ENCODE measurements around the gene C19orf67.
A peak's percentile ranks its signal among the peaks of the same experiment; 100 is the strongest.

The C19orf67 gene

DNA sequence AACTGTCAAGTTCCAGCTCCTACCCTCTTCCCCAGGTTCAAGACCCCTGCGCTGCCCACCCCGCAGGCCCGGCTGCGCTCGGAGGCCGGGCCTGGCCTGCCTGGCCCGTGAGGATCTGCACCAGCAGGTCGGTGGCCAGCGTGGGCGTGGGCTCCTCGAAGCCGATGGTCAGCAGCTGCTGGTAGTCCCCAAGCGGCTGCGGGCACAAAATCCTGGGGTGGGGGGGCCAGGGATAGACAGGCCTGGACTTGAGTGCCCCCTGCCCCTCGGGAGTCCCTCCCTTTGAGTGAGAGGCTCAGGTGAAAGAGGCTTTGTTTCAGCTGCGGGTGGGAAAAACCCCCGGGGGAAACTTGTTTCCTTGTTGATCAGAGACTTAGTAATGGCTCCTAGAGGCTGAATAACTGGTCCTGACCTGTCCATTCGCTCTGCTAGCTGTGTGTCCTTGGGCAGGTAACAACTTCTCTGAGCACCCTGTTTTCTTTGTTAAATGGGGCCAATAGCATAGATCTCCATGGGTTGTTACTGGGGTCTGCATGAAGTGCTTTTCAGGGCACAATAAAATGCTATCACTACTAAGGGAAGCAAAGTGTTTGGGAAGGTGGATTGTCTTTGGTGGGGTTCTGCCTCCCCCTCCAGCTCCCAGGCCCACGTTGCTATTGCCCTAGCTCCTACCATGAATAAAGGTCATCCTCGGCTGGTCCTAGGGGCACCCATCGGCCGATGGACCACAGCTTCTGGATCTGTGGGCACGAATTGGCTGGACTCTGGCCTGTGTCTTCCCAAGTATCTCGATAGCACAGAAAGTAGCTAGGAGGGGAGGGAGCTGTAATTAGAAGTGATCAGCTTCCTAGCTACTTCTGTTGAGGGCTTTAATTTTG is 3.5 kb downstream of the C19orf67 start:
- peak; percentile 8 for DNase-seq

DNA sequence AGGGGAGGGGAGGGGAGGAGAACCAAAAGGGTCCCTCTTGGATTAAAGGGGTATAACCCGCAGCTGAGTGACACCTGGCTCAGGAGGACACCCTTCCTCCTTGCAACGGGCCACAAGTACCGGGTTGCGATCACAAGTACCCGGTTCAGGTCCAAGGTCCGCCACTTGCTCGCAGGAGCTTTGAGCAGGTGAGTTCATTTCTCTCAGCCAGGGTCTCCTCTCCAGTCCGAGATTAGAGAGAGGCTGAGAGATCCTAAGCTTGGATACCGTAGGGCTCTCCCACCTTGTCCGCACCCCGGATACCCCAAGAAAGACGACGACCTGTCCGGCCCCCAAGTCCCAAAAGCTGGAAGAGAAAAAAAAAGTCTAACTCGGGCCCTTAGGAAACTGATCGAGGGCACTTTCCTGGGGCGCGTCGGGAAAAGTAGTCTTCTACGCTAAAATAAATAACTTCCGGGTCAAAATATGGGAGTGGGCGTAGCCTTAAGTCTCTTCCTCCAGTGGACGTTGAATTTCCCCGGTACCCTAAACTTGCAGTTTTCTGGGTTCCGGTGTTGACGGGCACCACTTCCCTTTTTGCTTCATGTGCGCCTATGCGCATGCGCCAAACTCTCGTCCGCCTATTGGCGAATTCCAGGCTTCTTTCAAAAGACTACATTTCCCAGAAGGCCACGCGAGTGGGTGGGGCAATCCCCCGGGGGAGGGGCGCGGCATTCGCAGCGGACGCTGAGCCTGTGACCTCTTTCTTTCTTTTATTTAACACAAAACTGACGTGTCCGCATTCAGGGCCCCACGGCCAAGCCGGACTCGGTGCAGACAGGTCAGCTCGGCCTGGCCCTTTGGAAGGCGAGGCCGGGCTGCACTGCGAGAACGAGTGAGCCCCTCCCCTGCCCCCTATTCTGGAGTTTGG is 4.4 kb downstream of the C19orf67 start:
- DNase-seq, result peak; percentile 97

DNA sequence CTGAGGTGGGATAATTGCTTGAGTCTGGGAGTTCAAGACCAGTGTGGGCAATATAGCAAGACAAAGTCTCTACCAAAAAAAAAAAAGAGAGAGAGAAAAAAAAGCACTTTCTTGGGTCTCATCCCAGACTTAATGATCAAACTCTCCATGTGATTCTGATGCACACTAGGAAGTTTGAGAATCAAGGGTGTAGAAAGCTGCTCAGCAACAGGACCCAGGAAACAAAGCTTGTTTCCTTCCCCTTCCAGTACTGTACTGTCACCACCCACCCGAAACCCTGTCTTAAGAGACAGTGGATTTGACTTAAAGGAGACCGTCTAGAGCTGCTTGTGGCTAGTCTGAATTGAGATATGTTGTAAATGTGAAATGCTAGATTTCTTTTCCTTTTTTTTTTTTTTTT is 7.2 kb downstream of the C19orf67 start:
- DNase-seq, result no peak

DNA sequence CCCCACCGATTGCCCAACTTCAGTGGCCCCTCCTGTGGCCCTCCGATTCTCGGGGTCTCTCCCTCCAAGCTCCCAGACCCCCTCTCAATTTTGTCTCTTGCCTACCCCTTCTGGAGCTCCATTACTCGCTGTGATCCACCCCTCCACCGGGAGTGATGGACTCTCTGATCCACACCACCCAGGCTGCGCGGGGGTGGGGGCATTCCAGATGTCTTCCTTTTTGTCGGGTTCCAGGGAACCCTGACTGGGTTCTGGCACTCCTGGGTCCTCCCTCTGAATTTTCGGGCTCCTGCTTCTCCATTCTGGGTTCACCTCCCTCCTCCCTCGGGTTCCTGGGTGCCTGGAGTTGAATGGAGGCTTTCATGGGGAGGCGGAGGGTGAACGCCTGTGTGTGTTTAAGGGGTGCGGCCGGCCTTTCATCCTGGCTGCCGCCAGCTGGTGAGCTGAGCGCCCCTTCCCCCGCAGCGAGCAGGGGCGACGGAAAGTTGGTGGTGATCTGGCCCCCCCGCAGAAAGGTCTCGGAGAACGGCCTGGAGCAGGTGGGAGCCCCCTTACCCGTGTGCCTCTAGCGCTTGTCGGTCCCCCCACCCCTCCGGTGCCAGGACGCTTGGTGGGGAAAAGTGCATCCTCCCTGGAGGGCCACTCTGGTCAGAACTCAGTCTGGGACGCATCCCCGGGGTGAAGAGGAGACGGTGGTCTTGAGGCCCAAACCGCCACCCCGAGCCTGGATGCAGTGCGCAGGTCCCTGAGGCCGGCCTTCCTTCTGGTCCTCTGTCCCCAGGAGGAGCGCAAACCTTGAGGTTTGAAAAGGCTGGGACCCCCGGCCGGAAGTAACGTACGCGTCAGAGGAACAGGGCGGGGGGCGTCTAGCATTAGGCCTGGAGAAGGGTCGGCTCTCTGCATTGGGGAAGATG is 11.4 kb downstream of the C19orf67 start:
- peak; percentile 36 for DNase-seq

DNA sequence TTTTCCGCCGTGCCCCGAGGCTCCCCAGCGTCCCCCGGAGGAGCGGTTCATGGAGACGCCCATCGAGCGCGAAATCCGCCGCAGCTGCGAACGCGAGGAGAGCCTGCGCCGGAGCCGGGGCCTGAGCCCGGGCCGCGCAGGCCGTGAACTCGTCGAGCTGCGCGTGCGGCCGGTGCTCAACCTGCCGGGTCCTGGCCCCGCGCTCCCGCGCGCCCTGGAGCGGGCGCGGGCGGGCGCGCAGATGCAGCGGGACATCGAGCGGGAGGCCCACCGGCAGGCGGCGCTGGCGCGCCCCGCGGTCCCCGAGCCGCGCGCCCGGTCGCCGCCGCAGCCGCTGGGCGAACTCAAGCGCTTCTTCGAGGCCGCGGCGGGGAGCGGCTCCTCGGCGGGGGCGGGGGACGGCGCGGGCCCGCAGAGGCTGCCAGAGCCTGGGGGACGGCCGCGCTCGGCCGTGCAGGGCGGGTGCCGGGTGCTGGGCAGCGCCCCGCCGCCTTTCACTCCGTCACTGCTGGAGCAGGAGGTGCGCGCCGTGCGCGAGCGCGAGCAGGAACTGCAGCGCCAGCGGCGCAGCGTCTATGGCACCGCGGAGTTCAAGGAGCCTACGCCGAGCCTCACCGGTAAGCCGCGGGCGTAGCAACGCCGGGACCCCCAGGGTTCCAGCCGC is 12.2 kb downstream of the C19orf67 start:
- peak; percentile 77 for DNase-seq

DNA sequence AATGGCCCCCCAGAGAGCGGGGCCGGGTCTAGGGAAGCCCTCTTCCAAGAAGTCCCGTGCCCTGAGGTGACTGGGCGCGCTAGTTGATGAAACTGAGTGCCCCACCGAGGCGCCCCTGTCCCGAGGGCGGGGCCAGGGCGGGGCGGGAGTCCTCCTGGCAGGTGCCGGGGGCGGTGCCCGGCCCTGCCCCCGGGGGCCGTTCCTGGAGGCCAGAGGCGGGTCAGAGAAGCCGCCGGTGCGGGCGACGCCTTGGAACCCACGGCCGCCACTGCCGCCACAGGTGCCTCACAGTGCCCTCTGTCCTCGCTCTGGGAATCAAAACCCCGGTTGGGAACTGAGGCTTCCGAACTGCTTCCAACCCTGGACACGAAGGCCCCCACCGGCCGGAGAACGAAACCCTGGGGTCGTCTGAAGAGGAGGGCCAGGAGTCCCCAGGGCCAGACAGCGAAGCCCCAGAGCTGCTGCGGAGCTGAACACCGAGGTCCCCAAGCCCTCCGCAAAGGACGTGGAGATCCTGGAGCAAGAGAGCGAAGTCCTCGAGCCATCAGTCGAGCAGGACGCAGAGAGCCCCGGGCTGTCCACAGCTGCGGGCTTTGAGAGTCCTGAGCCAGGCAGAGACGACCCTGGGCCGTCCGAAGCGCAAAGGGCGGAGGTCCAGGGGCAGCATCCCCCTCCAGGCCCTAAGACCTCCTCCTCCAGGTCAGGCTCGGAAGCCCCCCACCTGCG is 12.9 kb downstream of the C19orf67 start, which contains the start of gene MISP3:
TSS of gene MISP3 (plus strand) at position 252 of the 726 bp plus-strand sequence. CDS start 524 bp downstream, outside the sequence.
- peak; percentile 45 for DNase-seq

DNA sequence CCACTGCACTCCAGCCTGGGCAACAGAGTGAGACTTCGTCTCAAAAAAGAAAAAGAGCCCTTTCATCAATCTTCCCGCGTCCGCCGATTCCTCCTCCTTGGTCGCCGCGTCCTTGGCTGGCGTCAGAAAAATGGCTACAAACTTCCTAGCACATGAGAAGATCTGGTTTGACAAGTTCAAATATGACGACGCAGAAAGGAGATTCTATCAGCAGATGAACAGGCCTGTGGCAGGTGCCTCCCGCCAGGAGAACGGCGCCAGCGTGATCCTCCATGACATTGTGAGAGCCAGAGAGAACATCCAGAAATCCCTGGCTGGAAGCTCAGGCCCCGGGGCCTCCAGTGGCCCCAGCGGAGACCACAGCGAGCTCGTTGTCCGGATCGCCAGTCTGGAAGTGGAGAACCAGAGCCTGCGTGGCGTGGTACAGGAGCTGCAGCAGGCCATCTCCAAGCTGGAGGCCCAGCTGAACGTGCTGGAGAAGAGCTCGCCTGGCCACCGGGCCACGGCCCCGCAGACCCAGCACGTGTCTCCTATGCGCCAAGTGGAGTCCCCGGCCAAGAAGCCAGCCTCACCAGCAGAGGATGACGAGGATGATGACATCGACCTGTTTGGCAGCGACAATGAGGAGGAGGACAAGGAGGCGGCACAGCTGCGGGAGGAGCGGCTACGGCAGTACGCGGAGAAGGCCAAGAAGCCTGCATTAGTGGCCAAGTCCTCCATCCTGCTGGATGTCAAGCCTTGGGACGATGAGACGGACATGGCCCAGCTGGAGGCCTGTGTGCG is 15.1 kb downstream of the C19orf67 start:
- DNase-seq, result no peak

DNA sequence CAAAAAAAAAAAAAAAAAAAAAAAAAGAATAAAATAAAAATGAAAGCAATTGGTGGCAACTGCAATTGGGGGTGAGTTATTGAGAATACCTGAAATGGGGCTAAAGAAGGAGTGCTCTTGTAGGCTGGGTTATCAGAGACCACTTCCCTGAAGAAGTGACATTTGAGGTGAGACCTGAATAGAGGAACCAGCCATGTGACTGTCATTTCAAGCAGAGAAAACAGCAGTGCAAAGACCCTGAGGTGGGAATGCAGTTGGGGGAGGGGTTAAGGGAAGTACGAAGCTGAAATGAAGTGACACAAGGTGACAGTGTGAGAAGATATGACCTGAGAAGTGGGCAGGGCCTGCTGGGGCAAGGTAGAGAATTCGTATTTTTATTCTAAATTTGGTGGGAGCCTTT is 19.4 kb downstream of the C19orf67 start:
- DNase-seq, result no peak

DNA sequence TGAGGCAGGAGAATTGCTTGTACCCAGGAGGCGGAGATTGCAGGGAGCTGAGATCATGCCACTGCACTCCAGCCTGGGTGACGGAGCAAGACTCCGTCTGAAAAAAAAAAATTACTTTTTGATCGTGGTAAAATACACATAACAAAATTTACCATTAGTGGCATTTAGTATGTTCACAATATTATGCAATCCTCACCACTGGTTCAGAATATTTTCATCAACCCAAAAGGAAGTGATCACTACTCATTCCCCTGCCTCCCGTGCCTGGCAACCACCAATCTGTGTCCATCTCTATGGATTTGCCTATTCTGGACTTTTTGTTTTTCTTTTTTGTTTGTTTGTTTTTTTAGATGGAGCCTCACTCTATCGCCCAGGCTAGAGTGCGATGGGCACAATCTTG is 22.5 kb downstream of the C19orf67 start:
- DNase-seq, result no peak

DNA sequence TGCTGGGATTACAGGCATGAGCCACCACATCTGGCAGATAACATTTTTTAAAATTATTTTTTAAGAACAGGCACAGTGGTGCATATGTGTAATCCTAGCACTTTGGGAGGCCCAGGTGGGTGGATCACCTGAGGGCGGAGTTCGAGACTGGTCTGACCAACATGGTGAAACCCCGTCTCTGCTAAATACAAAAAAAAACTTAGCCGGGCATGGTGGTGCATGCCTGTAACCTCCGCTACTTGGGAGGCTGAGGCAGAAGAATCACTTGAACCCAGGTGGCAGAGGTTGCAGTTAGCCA is 23.1 kb downstream of the C19orf67 start:
- no peak for DNase-seq

DNA sequence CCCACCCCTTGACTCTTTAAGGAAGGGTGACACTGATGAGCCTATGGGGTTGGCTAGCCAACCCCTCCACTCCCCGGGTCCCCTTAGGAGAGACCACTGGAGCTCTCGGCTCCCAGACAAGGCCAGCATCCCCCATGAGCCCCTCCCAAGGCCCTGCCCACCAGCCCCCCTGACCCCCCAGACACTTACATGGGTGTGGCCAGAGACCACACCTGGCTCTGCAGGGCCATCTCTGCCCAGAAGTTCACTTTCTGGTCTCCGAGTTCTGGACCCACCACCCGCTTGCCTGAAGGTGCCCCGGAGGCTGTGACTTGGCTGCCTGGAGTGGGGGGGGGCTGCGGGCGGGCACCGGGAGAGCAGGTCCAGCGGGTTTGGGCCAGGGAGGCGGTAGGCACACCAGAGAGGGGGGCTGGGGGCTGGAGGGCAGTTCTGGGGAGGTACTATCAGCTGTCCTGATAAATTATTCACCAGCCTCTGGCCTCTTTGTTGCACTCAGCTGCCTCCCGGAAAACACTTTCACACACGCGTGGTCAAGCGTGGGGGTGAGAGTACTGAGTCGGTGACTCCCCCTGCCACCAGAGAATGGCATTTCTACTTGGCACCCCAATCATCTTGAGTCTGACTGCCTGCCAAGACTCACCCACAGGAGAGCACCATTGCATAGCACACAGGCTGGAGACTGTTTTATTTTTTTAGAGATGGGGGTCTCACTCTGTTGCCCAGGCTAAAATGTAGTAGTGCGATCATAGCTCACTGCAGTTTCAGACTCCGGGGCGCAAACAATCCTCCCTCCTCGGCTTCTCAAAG is 23.6 kb downstream of the C19orf67 start, which contains the start of gene PALM3:
TSS of gene PALM3 (minus strand) at position 326 of the 807 bp plus-strand sequence. CDS start at position 230, 96 bp downstream.
- no peak for DNase-seq

DNA sequence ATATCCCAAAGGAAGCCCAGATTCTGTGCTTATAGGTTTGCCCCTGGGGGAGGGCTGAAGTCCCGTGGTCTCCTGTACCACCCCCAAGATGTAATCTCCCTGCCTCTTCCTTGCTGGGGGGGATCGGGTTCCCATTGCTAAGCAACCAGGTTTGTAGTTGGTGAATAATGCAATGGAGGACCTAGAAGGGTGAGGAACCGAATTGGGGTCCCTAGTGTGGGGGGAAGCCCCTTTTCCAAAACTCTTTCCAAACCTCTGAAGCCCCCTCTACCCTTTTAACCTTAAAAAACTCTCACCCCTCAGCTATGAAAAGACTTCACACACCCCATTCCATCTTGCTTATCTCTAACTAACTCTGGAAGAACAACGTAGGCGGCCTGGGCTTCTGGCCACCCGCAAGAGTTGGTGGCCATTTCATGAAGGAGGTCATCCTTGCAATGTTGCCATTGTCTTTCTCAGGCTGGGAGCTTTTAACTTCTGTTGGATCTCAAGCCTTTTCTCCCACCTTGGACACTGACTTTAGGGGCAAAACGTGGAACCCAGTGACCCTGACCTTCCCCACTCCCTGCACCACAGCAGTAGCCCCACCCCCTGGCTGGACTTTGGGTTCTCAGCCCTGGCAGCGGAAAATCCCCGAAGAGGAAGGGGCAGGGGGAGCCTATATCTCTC is 24.4 kb downstream of the C19orf67 start:
- no peak for DNase-seq

DNA sequence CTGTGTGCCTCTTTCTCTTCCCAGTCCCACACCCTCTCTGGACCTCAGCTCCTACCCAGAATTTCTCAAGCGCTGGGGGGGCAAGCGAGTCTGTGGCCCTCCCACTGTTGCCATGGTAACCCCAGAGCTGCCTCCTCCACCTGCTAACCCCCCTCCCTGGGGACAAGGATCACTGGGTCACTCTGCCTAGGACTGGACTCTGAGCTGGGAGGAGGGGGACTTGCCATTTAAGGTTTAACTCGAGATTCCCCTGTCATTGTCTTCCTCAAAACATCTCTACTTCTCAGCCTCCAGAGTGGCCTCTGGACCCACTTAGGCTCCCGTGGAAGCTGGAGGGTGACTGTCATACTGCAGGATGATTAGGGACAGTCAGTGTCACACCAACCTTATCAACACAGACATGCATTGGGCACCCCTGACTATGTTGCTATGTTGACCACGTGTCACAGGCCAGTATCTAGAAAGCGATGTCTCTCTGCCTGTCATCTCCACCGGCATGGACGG is 25.9 kb downstream of the C19orf67 start:
- no peak for DNase-seq

DNA sequence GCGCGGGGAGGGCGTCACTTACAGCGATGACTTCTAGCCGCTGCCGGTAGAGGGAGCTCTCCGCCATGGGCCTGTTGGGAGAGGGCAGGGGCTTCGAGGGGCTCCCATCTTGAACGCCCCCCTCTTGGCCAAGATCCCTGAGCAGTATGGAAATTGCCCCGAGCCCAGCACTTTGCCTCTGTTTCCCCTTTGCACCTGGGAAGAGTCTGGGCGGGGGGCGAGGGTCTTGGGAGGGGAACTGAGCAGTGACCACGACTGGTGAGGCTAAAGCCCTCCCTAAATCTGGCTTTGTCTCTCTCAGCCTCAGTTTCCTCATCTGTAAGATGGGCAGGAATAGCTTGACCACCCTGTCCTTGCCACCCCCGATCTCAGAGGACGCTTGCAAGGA is 26.5 kb downstream of the C19orf67 start:
- DNase-seq, result no peak

DNA sequence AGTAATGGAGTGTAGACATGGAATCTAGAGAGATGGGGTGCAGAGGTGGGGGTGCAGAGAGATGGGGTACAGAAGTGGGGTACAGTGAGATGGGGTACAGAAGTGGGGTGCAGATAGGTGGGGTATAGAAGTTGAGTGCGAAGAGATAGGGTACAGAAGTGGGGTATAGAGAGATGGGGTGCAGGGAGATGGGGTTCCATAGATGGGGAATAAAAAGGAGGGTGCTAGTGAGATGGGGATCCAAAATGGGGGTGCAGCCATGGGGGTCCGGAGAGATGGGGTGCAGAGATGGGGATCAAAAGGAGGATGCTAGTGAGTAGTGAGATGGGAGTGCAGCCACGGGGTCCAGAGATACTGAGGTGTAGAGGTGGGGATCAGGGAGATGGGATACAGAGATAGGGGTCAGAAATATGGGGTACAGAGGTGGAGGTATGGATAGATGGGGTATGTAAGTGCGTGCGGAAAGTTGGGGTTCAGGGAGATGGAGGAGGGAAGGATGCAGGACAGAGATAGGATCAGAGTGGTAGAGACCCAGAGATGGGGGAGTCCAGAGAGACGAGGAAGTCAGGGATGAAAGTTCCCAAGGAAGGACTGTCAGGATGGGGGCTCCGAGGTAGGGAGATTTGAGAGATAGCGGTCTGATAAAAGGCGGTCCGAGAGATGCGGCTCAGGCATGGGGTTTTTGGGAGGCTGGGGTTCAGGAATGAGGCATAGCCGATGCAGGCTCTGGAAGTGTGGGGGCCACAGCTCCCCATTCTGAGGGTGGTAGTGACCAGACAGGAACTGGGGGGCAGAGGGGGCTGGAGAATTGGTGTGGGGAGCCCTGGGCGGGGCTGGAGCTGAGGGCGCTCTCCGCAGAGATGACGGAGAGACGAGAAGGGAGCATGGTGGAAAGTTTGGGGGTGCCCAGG is 27.1 kb downstream of the C19orf67 start:
- DNase-seq, result no peak

DNA sequence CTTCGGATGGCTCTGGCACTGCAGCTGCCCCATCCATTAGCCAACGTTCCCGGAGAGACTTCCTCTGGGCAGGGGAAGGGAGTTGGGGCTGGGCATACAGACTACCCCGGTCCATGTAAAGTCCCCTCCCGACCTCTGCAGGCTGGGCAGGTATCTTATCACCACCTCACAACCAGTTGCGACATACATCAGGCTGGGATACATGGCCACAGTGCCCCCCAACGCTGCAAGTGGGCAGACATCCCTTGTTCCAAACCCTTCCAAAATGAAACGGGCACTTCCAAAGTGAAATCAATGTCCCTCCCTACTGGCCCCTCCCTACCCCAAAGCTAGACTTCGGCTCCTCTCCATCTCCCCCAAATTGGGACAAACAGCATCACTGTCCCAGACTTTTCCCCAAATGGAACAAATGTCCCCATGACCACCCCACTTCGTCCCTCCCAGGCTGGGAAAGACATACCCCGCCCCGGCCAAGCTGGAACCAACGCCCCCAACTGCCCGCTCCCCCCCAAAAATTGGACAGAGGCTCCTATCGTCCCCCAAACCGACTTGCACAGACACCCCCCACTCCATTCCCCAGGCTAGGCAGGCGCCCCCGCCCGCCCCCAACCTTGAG is 28.7 kb downstream of the C19orf67 start:
- DNase-seq, result no peak

DNA sequence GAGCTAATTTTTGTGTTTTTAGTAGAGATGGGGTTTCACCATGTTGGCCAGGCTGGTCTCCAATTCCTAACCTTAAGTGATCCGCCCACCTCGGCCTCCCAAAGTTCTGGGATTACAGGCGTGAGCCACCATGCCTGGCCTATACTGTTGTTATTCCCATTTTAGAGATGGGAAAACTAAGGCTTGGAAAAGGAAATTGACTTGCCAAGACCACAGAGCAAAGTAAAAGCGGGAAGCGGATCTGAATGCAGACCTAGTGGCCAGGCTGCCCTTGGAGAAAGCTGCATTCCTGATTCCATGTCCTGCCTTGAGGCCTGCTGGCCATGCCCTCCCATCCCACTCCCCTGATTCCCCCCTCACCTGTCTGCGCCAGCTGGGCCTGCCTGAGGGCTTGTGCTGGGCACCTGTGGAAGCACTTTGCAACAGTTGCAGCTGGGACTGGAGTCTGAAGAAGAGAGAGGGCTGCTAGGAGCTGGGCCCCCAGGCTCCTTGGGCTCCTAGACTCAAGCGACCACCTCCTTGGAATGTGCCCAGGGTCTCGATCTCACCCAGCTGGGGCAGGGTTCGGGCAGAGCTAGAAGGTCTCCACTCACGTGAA is 29.4 kb downstream of the C19orf67 start:
- DNase-seq, result no peak

All from NCI-H345 (cell line).